ENCODE results near the gene USP28.

USP28 gene

GRCh38 chr11:113855803-113856202 lies 19.6 kb downstream of the USP28 start:
- Histone ChIP-seq H3K27me3 (ENCODE audit: insufficient read depth, poor library complexity, severe bottlenecking) (no peaks in the 10 kb centered on the region), H3K4me3 (replicated peaks; ENCODE audit: insufficient read depth, low read length) (no peak overlapping the region), H3K27ac (replicated peaks) (no peak overlapping the region)
- no peak for DNase-seq (ENCODE audit: low read depth in 1 of 2, low spot score in 1 of 2)
- TF ChIP-seq POLR2AphosphoS5 (IDR thresholded peaks at IDR 0.05; ENCODE audit: low read depth) (no peak), GABPA (IDR thresholded peaks at IDR 0.05; ENCODE audit: low read depth) (no peak), SPI1 (IDR thresholded peaks at IDR 0.05; ENCODE audit: borderline replicate concordance, low read depth) (no peak)
- TF ChIP-seq, protein P1, sequence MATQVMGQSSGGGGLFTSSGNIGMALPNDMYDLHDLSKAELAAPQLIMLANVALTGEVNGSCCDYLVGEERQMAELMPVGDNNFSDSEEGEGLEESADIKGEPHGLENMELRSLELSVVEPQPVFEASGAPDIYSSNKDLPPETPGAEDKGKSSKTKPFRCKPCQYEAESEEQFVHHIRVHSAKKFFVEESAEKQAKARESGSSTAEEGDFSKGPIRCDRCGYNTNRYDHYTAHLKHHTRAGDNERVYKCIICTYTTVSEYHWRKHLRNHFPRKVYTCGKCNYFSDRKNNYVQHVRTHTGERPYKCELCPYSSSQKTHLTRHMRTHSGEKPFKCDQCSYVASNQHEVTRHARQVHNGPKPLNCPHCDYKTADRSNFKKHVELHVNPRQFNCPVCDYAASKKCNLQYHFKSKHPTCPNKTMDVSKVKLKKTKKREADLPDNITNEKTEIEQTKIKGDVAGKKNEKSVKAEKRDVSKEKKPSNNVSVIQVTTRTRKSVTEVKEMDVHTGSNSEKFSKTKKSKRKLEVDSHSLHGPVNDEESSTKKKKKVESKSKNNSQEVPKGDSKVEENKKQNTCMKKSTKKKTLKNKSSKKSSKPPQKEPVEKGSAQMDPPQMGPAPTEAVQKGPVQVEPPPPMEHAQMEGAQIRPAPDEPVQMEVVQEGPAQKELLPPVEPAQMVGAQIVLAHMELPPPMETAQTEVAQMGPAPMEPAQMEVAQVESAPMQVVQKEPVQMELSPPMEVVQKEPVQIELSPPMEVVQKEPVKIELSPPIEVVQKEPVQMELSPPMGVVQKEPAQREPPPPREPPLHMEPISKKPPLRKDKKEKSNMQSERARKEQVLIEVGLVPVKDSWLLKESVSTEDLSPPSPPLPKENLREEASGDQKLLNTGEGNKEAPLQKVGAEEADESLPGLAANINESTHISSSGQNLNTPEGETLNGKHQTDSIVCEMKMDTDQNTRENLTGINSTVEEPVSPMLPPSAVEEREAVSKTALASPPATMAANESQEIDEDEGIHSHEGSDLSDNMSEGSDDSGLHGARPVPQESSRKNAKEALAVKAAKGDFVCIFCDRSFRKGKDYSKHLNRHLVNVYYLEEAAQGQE (IDR thresholded peaks at IDR 0.05; ENCODE audit: insufficient replicate concordance, low read depth) = no peak
- TF ChIP-seq, protein P2, sequence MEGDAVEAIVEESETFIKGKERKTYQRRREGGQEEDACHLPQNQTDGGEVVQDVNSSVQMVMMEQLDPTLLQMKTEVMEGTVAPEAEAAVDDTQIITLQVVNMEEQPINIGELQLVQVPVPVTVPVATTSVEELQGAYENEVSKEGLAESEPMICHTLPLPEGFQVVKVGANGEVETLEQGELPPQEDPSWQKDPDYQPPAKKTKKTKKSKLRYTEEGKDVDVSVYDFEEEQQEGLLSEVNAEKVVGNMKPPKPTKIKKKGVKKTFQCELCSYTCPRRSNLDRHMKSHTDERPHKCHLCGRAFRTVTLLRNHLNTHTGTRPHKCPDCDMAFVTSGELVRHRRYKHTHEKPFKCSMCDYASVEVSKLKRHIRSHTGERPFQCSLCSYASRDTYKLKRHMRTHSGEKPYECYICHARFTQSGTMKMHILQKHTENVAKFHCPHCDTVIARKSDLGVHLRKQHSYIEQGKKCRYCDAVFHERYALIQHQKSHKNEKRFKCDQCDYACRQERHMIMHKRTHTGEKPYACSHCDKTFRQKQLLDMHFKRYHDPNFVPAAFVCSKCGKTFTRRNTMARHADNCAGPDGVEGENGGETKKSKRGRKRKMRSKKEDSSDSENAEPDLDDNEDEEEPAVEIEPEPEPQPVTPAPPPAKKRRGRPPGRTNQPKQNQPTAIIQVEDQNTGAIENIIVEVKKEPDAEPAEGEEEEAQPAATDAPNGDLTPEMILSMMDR (IDR thresholded peaks at IDR 0.05; ENCODE audit: insufficient read depth, low read length) = no peak

GRCh38 chr11:113850188-113850587 lies 25.2 kb downstream of the USP28 start:
- Histone ChIP-seq H3K27ac (replicated peaks) (no peak overlapping the region), H3K4me3 (replicated peaks; ENCODE audit: insufficient read depth, low read length) (no peak overlapping the region), H3K27me3 (ENCODE audit: insufficient read depth, poor library complexity, severe bottlenecking) (no peaks in the 10 kb centered on the region)
- DNase-seq (ENCODE audit: low read depth in 1 of 2, low spot score in 1 of 2) = no peak
- no peak for TF ChIP-seq SPI1 (IDR thresholded peaks at IDR 0.05; ENCODE audit: borderline replicate concordance, low read depth)
- TF ChIP-seq, protein P2 (IDR thresholded peaks at IDR 0.05; ENCODE audit: insufficient read depth, low read length) = no peak
- no peak for TF ChIP-seq GABPA (IDR thresholded peaks at IDR 0.05; ENCODE audit: low read depth)
- TF ChIP-seq POLR2AphosphoS5 (IDR thresholded peaks at IDR 0.05; ENCODE audit: low read depth) = no peak
- TF ChIP-seq, protein P1 (IDR thresholded peaks at IDR 0.05; ENCODE audit: insufficient replicate concordance, low read depth) = no peak

GRCh38 chr11:113849713-113850112 lies 25.7 kb downstream of the USP28 start:
- no peak for DNase-seq (ENCODE audit: low read depth in 1 of 2, low spot score in 1 of 2)
- Histone ChIP-seq H3K4me3 (replicated peaks; ENCODE audit: insufficient read depth, low read length) (no peak overlapping the region), H3K27me3 (ENCODE audit: insufficient read depth, poor library complexity, severe bottlenecking) (no peaks in the 10 kb centered on the region), H3K27ac (replicated peaks) (no peak overlapping the region)
- no peak for TF ChIP-seq SPI1 (IDR thresholded peaks at IDR 0.05; ENCODE audit: borderline replicate concordance, low read depth)
- TF ChIP-seq, protein P2 (IDR thresholded peaks at IDR 0.05; ENCODE audit: insufficient read depth, low read length) = no peak
- no peak for TF ChIP-seq GABPA (IDR thresholded peaks at IDR 0.05; ENCODE audit: low read depth)

- Histone ChIP-seq H3K4me3 (replicated peaks; ENCODE audit: insufficient read depth, low read length) (no peak overlapping the region), H3K27me3 (ENCODE audit: insufficient read depth, poor library complexity, severe bottlenecking) (no peaks in the 10 kb centered on the region), H3K27ac (replicated peaks) (no peak overlapping the region)
- TF ChIP-seq POLR2AphosphoS5 (IDR thresholded peaks at IDR 0.05; ENCODE audit: low read depth) = no peak
- TF ChIP-seq, protein P1 (IDR thresholded peaks at IDR 0.05; ENCODE audit: insufficient replicate concordance, low read depth) = no peak
- TF ChIP-seq, protein P2 (IDR thresholded peaks at IDR 0.05; ENCODE audit: insufficient read depth, low read length) = no peak
- DNase-seq (ENCODE audit: low read depth in 1 of 2, low spot score in 1 of 2) = no peak
Measured at GRCh38 chr11:113847580-113847979, 27.8 kb downstream of the USP28 start.

Data from HL-60 (cell line).